GM21381 (cell line): ENCODE results near the gene NFIA.

Source experiments
- ATAC-seq: cut with Tn5 transposase; IDR thresholded peaks from one replicate; pipeline ENCODE4 v1.9.1; 2021; ENCODE audit warnings: mild to moderate bottlenecking, moderate library complexity; ENCODE audit not compliant: unreplicated experiment

The NFIA gene

GRCh38 chr1:61237659-61238358 is 155.4 kb downstream of the NFIA start:
- no peak for ATAC-seq

- no peak for ATAC-seq
Observed at GRCh38 chr1:61238359-61238665, 156.0 kb downstream of the NFIA start.

DNA sequence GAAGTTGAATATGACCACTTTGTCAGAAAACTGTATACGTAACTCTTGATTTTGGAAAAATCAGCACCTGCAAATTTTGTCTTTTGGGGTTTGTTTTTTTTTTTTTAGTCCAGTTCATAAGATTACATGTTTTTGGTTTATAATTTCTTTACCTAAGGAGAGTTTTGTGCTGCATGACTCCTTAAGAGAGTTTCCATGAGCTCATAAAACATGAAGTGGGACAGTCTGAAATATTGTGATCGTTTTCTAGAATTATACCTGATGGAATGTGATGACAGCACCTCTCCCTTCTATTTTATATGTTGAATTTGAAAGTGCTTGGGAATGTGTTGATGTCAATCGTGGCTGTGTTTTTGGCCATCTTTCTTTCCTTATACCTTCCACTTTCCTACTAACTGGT is 158.5 kb downstream of the NFIA start:
- ATAC-seq = no peak

- no peak for ATAC-seq
Observed at GRCh38 chr1:61241411-61241838, 159.1 kb downstream of the NFIA start.

GRCh38 chr1:61241973-61242381 is 159.6 kb downstream of the NFIA start:
- no peak for ATAC-seq

DNA sequence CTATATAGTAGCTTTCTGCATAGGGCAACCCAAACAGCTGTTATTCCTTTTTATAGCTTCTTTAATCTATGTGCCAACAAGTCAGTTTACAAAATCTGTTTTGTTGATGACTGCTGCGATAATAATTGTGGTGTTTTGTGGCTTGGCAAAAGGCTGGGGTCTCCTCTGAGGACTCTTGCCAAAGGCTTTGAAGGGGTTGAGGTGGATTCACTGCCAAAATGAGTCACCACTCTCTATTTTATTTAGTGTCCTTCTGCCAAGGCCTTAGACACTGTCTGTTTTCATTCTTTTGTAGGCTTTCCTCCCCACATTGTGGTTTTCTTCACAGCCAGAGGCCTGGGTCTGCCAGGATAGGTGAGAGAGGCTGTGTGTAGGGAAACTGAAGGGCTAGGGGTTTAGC is 161.8 kb downstream of the NFIA start:
- no peak for ATAC-seq

DNA sequence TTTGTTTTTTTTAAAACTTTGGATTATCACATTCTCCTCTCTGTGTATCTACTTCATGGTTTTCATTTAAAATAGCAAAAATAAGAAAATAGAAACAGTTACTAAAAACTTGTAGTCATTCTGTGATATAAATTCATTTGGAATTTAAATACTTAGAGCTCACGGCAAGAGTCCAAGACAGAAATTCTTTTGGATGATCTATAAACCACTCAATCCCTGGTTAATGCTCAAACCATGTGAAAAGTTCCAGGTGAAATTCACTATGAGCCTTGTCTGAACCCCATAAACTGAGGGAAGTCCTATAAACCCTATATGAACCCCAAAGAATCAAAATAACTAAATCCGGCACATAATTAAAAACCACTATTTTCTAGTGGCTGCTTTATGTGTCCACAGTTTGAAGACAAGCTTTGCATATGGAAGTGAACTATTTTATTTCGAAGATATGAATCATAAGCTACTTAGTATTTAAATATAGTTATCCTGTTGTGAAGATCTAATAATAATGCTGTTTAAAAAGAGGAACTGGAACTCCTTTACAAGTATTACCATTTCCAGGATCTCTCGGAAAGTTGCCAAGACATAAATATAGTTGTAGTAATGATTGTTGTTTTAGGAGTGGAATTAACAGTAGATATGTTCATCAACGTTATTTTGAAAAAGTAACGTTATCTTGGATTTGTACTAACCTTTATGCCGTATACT is 163.5 kb downstream of the NFIA start:
- no peak for ATAC-seq

DNA sequence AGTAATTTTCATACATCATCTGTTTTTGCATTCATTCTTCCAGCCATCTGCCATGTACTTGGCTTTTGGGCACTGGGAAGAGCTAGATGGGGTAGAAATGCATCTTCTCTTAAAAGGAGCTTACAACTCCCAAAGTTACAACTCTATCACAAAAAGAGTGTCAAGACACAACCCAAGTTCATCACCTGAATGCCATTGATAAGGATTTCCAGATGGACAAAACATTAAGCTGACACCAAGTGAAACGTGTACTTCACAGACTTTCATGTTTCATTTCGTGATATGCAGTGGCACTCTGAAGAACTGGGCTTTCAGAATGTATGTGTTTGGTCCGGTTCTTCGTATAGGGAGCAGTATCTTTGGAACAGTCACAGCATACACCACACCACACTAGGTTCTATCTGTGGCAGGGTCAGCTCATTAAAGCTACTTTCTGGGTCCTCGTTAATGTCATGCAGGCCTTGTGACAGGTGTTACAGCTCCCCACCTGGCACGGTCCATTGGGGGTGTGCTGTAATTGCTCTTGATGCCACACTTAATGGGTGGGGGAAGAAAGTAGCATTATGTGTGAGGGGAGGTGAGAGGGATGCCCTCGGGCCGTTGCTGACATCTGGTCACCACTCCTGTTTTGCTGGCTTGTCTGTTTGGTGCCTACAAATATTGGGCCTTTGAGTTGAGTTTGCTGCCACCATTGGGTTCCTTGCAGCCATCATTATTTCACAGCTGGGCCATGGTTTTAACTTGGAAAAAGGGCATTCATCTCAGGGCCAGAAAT is 164.9 kb downstream of the NFIA start:
- ATAC-seq = no peak

- no peak for ATAC-seq
Observed at GRCh38 chr1:61247881-61248752, 165.8 kb downstream of the NFIA start.

DNA sequence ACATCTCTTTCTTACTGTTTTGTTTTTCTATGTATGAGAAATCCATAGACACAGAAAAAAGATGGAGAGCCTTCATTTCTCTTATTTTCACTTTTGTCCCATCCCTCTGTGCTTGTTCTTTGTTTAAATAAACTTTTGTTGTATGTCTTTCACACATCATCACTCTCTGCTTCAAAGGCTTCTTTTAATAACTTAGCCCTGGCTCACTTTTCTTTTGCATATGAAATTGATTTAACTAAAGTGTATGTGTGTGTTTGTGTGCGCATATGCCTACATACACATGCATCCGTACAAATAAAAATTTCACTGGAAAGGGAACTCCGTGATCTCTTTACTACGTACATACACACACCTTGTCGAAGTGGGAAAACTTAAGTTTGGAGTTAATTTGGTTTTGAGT is 168.6 kb downstream of the NFIA start:
- ATAC-seq = no peak

GRCh38 chr1:61253059-61253735 is 170.8 kb downstream of the NFIA start:
- ATAC-seq = no peak

- no peak for ATAC-seq
Observed at GRCh38 chr1:61253912-61254633, 171.7 kb downstream of the NFIA start.

- no peak for ATAC-seq
Observed at GRCh38 chr1:61254634-61255357, 172.4 kb downstream of the NFIA start.

DNA sequence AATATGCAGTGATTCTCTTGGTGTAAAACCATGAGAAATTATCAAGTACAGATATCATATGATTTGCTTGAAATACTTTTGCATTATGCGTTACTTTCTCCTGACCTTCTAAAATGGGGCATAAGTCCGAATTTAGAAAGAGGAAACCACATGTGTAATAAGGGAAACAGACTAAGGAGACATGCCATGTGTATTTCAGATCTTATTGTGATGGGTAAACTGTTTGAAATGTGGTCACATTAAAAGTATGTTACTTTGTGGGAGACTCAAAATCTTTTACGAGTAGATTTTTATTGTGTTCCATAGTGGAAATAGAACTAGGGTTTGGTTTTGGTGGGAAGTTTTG is 173.0 kb downstream of the NFIA start:
- ATAC-seq = no peak

GRCh38 chr1:61259379-61260148 is 177.2 kb downstream of the NFIA start:
- ATAC-seq = no peak

DNA sequence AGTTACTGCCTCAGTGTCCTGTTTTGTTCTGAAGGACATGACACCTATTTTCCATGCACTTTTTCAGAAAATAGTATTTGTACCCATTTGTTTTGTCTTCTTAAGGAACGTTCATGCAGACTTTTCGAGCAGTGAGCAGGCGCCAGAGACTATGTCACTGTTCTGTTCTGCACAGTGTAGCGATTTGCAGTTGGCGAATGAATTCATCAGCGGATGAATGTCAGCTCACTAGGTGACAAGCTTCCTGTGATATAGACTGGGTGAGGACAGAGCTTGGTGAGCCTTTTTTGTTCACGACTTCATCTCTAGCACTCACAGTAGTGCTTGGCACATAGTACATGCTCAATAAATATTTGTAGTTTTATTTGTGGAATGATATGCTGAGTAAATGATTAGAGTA is 177.8 kb downstream of the NFIA start:
- no peak for ATAC-seq

GRCh38 chr1:61261595-61261994 is 179.2 kb downstream of the NFIA start:
- no peak for ATAC-seq
